ENCODE results near the gene CROCC2.

CROCC2 gene

DNA sequence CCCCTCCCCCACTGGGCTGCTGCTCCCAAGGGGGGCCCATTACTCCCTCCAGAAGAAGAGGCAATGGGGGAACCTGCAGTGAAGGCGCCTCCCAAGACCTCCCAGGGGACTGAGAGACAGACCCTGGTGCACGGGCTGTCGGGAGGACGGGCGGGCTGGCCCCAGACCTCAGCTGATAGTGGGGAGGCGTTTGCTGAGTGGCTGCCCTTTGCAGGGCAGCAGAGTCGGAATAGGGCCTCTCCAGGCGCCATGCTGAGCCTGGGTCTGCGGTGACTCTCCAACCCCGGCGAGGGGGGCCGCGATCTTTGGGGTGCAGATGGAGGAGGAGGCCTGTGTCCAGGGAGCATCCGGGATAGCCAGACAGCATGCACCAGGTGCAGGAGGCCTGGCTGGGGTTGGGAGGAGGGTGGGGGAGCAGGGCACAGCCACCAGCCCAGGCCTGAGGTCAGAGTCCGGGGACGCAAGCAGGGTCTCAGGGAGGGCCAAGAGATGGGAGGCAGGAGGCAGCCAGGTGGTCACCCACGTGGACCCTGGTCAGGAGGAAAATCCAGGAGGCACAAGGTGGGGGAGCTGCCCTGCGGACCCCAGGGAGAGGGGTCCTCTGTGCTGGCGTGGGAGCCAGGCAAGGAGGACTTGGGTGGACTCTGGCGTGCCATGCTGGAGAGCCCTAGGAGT lies 11.0 kb downstream of the CROCC2 start:
- no peak for DNase-seq (ENCODE audit: extremely low spot score)
- no peak for TF ChIP-seq SUZ12 (IDR thresholded peaks at IDR 0.05)
- TF ChIP-seq ZNF384 (IDR thresholded peaks at IDR 0.05), result no peak
- no peak for TF ChIP-seq ARNT (IDR thresholded peaks at IDR 0.05)
- TF ChIP-seq, protein P1, sequence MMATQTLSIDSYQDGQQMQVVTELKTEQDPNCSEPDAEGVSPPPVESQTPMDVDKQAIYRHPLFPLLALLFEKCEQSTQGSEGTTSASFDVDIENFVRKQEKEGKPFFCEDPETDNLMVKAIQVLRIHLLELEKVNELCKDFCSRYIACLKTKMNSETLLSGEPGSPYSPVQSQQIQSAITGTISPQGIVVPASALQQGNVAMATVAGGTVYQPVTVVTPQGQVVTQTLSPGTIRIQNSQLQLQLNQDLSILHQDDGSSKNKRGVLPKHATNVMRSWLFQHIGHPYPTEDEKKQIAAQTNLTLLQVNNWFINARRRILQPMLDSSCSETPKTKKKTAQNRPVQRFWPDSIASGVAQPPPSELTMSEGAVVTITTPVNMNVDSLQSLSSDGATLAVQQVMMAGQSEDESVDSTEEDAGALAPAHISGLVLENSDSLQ (IDR thresholded peaks at IDR 0.05), result no peak
- TF ChIP-seq L3MBTL2 (conservative IDR thresholded peaks at IDR 0.05), result no peak
- TF ChIP-seq SP1 (IDR thresholded peaks at IDR 0.05), result no peak
- no peak for TF ChIP-seq FOXA1 (IDR thresholded peaks at IDR 0.05)
- TF ChIP-seq FOXM1 (IDR thresholded peaks at IDR 0.05; ENCODE audit: borderline replicate concordance), result no peak
- TF ChIP-seq LEF1 (IDR thresholded peaks at IDR 0.05; ENCODE audit: borderline replicate concordance), result no peak
- TF ChIP-seq NFRKB (IDR thresholded peaks at IDR 0.05), result no peak
- no peak for TF ChIP-seq TARDBP (IDR thresholded peaks at IDR 0.05)
- no peak for TF ChIP-seq HDGF (IDR thresholded peaks at IDR 0.05; ENCODE audit: borderline replicate concordance)
- no peak for TF ChIP-seq ELF4 (IDR thresholded peaks at IDR 0.05)
- TF ChIP-seq CTBP1 (IDR thresholded peaks at IDR 0.05; ENCODE audit: borderline replicate concordance), result no peak
- no peak for TF ChIP-seq FOXK2 (IDR thresholded peaks at IDR 0.05)
- CTCF ChIA-PET, result no interaction called here
- POLR2A ChIA-PET, result no interaction called here

DNA sequence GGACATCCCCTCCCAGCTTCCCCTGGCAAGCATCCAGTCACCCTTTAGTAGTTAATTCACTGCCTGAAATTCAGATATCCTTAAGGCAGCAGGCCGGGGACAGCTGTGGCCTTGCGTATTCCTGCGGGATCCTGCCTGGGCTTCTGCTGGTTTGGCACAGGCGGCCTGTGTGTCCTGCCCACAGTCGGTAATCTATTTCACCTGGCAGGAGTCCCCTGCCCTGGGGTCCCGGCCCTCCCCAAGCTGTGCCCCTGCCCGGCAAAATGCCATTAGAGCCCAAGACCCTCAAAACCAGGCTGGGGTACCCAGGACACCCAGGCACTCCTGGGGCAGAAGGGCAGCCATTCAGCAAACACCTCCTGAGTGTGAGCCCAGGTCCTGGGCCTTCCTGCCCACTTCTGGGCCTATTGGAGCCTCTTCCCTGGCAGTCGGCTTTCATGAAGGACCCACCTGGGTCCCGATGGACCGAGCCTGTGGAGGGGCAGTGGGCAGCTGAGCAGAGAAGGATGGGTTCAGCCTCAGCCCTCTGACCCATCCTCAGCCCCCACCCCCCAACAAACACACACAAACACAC lies 11.6 kb downstream of the CROCC2 start:
- CTCF ChIA-PET, result no interaction called here
- POLR2A ChIA-PET, result interaction anchor here (0.5 kb wide), 1 partner anchor 325 kb away, joined by 3 read pairs; no protein-coding TSS in a partner anchor
- TF ChIP-seq HDGF (IDR thresholded peaks at IDR 0.05; ENCODE audit: borderline replicate concordance) (no peak), ZNF384 (IDR thresholded peaks at IDR 0.05) (no peak), FOXM1 (IDR thresholded peaks at IDR 0.05; ENCODE audit: borderline replicate concordance) (no peak), FOXA1 (IDR thresholded peaks at IDR 0.05) (no peak), FOXK2 (IDR thresholded peaks at IDR 0.05) (no peak), SP1 (IDR thresholded peaks at IDR 0.05) (no peak), ARNT (IDR thresholded peaks at IDR 0.05) (no peak), TARDBP (IDR thresholded peaks at IDR 0.05) (no peak)
- TF ChIP-seq, protein P1 (IDR thresholded peaks at IDR 0.05), result no peak
- no peak for DNase-seq (ENCODE audit: extremely low spot score)

GRCh38 chr2:240918258-240919091 lies 12.3 kb downstream of the CROCC2 start:
- CTCF ChIA-PET, result no interaction called here
- no peak for TF ChIP-seq LEF1 (IDR thresholded peaks at IDR 0.05; ENCODE audit: borderline replicate concordance)
- no peak for TF ChIP-seq FOXM1 (IDR thresholded peaks at IDR 0.05; ENCODE audit: borderline replicate concordance)
- no peak for TF ChIP-seq CTBP1 (IDR thresholded peaks at IDR 0.05; ENCODE audit: borderline replicate concordance)
- no peak for TF ChIP-seq SP1 (IDR thresholded peaks at IDR 0.05)
- no peak for TF ChIP-seq BHLHE40 (IDR thresholded peaks at IDR 0.05; ENCODE audit: borderline replicate concordance)
- TF ChIP-seq ELF4 (IDR thresholded peaks at IDR 0.05), result no peak
- TF ChIP-seq, protein P1 (IDR thresholded peaks at IDR 0.05), result no peak
- no peak for TF ChIP-seq FOXA1 (IDR thresholded peaks at IDR 0.05)
- no peak for TF ChIP-seq TARDBP (IDR thresholded peaks at IDR 0.05)
- no peak for DNase-seq (ENCODE audit: extremely low spot score)
- POLR2A ChIA-PET, result interaction anchor here (0.5 kb wide), 1 partner anchor 325 kb away, joined by 3 read pairs; no protein-coding TSS in a partner anchor

DNA sequence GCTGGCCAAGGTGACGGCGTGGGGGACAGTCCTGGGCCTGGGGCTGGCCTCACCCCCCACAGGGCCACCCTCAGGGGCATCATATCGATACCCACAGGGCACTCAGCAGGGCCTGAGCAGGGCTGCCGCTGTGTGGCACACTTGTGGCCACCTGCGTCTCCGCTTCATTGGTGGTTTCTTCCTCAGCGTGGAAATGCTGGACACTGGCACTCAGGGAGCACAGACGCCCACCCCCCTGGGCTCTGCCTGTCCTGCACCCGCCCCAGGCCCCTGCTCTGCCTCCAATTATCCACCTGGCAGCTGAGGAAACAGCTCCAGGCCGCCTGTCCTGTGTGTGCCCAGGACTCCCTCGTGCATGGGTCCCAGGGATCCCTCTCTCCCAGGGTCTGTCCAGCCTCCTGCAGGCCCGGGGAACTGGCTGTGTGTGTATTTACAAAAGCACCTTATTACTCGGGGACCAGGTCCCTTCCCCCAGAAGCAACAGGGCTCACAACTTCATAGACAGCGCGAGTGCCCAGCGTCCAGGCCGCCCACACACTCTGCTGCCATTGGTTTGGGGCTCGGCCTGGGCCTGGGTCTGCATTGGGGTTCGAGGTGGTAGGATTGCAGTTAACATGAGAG lies 13.1 kb downstream of the CROCC2 start:
- ChIA-PET CTCF (no interaction called here), POLR2A (no interaction called here)
- DNase-seq (ENCODE audit: extremely low spot score), result no peak
- TF ChIP-seq TARDBP (IDR thresholded peaks at IDR 0.05), result no peak
- no peak for TF ChIP-seq ZNF384 (IDR thresholded peaks at IDR 0.05)
- no peak for TF ChIP-seq NFRKB (IDR thresholded peaks at IDR 0.05)
- TF ChIP-seq, protein P1 (IDR thresholded peaks at IDR 0.05), result no peak
- no peak for TF ChIP-seq ELF4 (IDR thresholded peaks at IDR 0.05)
- no peak for TF ChIP-seq L3MBTL2 (conservative IDR thresholded peaks at IDR 0.05)
